Transverse colon (tissue), 4 donors: ENCODE data around the gene PHOX2A. TPM values are rescaled to one million over a fixed set of nuclear protein-coding genes. Genes with fewer than 3 reads are reported as not detected.

ENCODE experiments used
- DNase-seq: peaks from one replicate; pipeline ENCODE4 v3.0.0-alpha.2; 2019
- H3K27ac ChIP-seq, 4 donors: fragments of 200-600 bp; sonication (generic); 2 replicates each; pipeline ENCODE4 v1.5.1; 2016 to 2018; ENCODE audit warnings: inconsistent platforms in 4 of 4
- H3K27me3 ChIP-seq: fragments of 200-600 bp; sonication (generic); 2 replicates; pipeline ENCODE4 v1.5.1; 2017; ENCODE audit warnings: inconsistent platforms
- H3K36me3 ChIP-seq, 4 donors: fragments of 200-600 bp; sonication (generic); 2 replicates each; pipeline ENCODE4 v1.5.1; 2017 to 2019; ENCODE audit warnings: inconsistent platforms in 4 of 4
- H3K4me1 ChIP-seq, 4 donors: fragments of 200-600 bp; sonication (generic); 2 replicates each; pipeline ENCODE4 v1.5.1; 2017 to 2020; ENCODE audit warnings: inconsistent platforms in 4 of 4
- H3K4me3 ChIP-seq, 4 donors: fragments of 200-600 bp; sonication (generic); 1 replicate in 1 of 4; 2 replicates in 3 of 4; pipeline versions ENCODE4 v1.5.1 to v1.6.1; 2017 to 2019; ENCODE audit warnings: inconsistent platforms in 4 of 4
- H3K9me3 ChIP-seq, 2 donors: fragments of 200-600 bp; sonication (generic); 2 replicates each; pipeline ENCODE4 v1.5.1; 2017 to 2019; ENCODE audit warnings: inconsistent platforms in 2 of 2
- EP300 ChIP-seq: sonication (generic); formaldehyde crosslinking; IDR thresholded peaks from one replicate; pipeline ENCODE4 v1.6.1; 2017; ENCODE audit warnings: antibody characterized with exemption, low read depth
- POLR2A ChIP-seq: fragments of 450-650 bp; IDR thresholded peaks from one replicate; pipeline ENCODE4 v1.6.1; 2016; ENCODE audit warnings: antibody characterized with exemption, mild to moderate bottlenecking, moderate library complexity
- POLR2AphosphoS5 ChIP-seq, 3 donors: sonication (generic); formaldehyde crosslinking; IDR thresholded peaks; one replicate each; pipeline ENCODE4 v1.6.1; 2016; ENCODE audit warnings: antibody characterized with exemption in 3 of 3
- WGBS, 2 donors: methylation state at CpG; one replicate each; pipeline ENCODE4 v1.1.5; 2018; ENCODE audit warnings: low coverage in 1 of 2; 5-methylcytosine and 5-hydroxymethylcytosine counted together
- in situ Hi-C, 4 donors: fragments of 200-750 bp; cut with MboI; loops; one replicate each; pipeline versions ENCODE4 v1.15.0 to v1.15.1; 2017; ENCODE audit warnings: low sequenced_read_pairs in 3 of 4, low pct_ligation_motif_present in 1 of 4, low pct_unique_long_range_greater_than_20kb in 1 of 4
- intact Hi-C: fragments of 100-400 bp; cut with DNase I; formaldehyde crosslinking; loops from one replicate; pipeline ENCODE4 v1.15.1; 2023; ENCODE audit warnings: low total_unique reads
- total RNA-seq, 4 donors: library from RNA; depleted of rRNA; stranded (reverse); fragments of >200 nt; gene quantifications; one replicate each; pipeline ENCODE4 v1.1.0, GENCODE V29; 2016
- TF ChIP-seq, protein P1 (sequence below), 5 experiments: fragments of 200-600 bp in 3 of 5; fragments of 450-650 bp in 2 of 5; sonication (generic) in 3 of 5; IDR thresholded peaks; 1 replicate in 2 of 5; 2 replicates in 3 of 5; pipeline ENCODE4 v1.5.1; 2016 to 2017; ENCODE audit warnings: antibody characterized with exemption in 5 of 5, inconsistent platforms in 3 of 5, mild to moderate bottlenecking in 2 of 5, moderate library complexity in 1 of 5

The PHOX2A gene
- total RNA-seq, 4 donors from 2014 or later, result 0.41 to 2.6 (median 0.70) TPM

DNA sequence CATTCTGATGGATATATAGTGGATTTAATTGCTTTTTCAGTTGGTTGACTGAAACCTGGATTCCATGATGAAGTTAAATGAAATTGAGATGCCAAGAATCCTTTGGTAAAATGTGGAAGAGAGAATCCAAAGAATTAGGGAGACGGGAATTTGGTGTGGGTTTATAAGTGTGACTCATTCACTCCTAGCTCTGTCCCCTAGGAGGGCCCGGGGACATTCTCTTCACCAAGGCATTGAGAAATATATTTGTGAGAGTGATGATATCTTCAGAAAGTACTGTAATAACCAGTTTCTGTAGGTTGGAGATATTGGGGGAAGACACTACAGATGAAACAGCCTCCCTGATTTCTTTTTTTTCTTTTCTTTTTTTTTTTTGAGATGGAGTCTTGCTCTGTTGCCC is 13.6 kb upstream of the PHOX2A start:
- no peak for DNase-seq
- 85 to 96% methylated on average over 2 of the region's 2 CpGs for WGBS, 2 donors
- Histone ChIP-seq H3K27me3 (peaks cover 17% of the 10 kb centered on the region), H3K27ac (no peak overlapping the region), H3K4me1 (no peaks in the 10 kb centered on the region), H3K4me3 (no peak overlapping the region), H3K36me3 (no peaks in the 10 kb centered on the region), H3K9me3 (no peaks in the 10 kb centered on the region)
- TF ChIP-seq POLR2A (no peak), EP300 (no peak)
- TF ChIP-seq, protein P1, sequence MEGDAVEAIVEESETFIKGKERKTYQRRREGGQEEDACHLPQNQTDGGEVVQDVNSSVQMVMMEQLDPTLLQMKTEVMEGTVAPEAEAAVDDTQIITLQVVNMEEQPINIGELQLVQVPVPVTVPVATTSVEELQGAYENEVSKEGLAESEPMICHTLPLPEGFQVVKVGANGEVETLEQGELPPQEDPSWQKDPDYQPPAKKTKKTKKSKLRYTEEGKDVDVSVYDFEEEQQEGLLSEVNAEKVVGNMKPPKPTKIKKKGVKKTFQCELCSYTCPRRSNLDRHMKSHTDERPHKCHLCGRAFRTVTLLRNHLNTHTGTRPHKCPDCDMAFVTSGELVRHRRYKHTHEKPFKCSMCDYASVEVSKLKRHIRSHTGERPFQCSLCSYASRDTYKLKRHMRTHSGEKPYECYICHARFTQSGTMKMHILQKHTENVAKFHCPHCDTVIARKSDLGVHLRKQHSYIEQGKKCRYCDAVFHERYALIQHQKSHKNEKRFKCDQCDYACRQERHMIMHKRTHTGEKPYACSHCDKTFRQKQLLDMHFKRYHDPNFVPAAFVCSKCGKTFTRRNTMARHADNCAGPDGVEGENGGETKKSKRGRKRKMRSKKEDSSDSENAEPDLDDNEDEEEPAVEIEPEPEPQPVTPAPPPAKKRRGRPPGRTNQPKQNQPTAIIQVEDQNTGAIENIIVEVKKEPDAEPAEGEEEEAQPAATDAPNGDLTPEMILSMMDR (IDR thresholded peaks at IDR 0.05), result no peak
- in situ Hi-C loops, result no loop called here
- intact Hi-C loops, result no loop called here

DNA sequence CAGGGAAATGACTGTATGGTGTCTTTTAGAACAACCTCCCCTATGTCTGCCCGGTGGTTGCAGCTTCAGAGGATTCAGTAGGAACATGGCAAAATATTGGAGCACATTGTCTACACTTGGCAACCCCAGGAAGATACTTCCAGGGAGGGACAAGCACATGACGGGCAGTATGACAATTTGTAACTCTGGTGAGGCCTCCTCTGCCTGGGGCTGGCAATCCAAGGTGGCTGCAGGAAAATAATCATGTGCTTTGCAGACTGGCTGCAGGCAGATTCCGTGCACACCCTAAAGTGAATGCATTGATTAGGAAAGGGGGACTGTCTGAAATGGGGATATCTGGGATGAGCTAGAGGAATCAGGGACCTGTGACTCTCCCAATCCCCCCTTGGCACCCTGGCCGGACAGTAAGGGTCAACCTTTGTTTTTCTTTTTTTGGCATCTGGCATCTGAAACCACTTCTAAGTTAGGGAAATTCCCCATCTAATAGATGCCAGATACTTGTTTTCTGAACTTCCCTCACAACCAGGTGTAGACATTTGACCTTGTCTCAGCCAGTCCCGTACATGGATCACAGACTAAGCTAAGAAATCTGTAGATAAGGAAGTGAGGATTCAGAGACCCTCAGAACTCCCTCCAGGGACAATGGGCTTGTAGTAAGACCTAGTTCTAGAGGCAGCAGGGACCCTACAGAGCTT is 10.5 kb upstream of the PHOX2A start:
- Histone ChIP-seq H3K4me3 (no peak overlapping the region), H3K9me3 (no peaks in the 10 kb centered on the region), H3K27ac (no peak overlapping the region), H3K4me1 (no peaks in the 10 kb centered on the region), H3K27me3 (peaks cover 15% of the 10 kb centered on the region), H3K36me3 (no peaks in the 10 kb centered on the region)
- no peak for DNase-seq
- intact Hi-C loops, result no loop called here
- in situ Hi-C loops, result no loop called here
- WGBS, 2 donors, result 84 to 85% methylated on average over 3 to 5 of the region's 5 CpGs
- TF ChIP-seq POLR2A (no peak), EP300 (no peak), POLR2AphosphoS5 (IDR thresholded peaks at IDR 0.05) (no peak)
- TF ChIP-seq, protein P1 (IDR thresholded peaks at IDR 0.05), result no peak

DNA sequence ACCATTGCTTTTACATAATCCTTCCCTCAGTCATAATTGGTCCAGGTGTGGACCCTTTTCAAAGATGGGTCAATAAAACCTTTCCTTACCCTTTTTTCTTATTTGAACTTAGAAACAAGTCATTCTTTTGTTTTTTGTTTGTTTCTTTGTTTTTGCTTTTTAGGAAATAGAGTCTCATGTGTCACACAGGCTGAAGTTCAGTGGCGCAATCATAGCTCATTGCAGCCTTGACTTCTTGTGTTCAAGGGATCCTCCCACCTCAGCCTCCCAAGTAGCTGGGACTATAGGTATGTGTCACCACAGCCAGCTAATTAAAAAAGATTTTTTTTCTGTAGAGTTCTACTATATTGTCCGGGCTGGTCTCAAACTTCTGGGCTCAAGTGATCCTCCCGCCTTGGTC is 9.4 kb upstream of the PHOX2A start:
- in situ Hi-C loops (no loop called here), intact Hi-C loops (no loop called here)
- Histone ChIP-seq H3K27ac (no peak overlapping the region), H3K36me3 (no peaks in the 10 kb centered on the region), H3K4me3 (no peak overlapping the region), H3K27me3 (peaks cover 15% of the 10 kb centered on the region), H3K4me1 (no peaks in the 10 kb centered on the region), H3K9me3 (no peaks in the 10 kb centered on the region)
- 93 to 100% methylated on average over 2 to 3 of the region's 3 CpGs for WGBS, 2 donors
- no peak for DNase-seq
- no peak for TF ChIP-seq POLR2AphosphoS5 (IDR thresholded peaks at IDR 0.05)
- no peak for TF ChIP-seq EP300
- TF ChIP-seq, protein P1 (IDR thresholded peaks at IDR 0.05), result no peak
- TF ChIP-seq POLR2A, result no peak

DNA sequence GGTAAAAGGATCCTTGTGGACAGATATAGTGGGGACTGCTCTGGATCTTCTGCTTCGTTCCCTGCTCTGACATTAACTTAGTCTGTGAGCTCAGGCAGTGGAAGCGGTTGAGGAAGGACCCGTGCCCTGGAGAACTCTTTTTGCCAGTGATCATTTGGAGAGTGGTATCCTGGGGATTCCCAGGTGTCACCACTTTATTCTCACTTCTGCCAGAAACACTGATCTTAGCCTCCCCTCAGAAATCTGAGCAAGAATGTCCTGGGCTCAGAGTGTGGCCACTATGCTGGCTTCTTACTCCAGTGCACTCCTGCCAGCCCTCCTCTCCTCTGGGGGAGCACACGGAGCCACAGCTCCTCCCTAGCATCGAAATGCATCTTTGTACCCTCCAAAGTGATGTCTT is 7.6 kb upstream of the PHOX2A start:
- Histone ChIP-seq H3K4me1 (no peaks in the 10 kb centered on the region), H3K4me3 (no peak overlapping the region), H3K36me3 (no peaks in the 10 kb centered on the region), H3K27ac (no peak overlapping the region), H3K9me3 (no peaks in the 10 kb centered on the region), H3K27me3 (peaks cover 33% of the 10 kb centered on the region)
- WGBS, 2 donors, result 79 to 86% methylated on average over 3 to 5 of the region's 5 CpGs
- DNase-seq, result no peak
- intact Hi-C loops (no loop called here), in situ Hi-C loops (no loop called here)
- TF ChIP-seq, protein P1 (IDR thresholded peaks at IDR 0.05), result no peak
- TF ChIP-seq POLR2AphosphoS5 (IDR thresholded peaks at IDR 0.05), result no peak
- no peak for TF ChIP-seq POLR2A
- no peak for TF ChIP-seq EP300
